Ascending aorta (tissue), 2 donors: ENCODE measurements around the gene ZNF845. TPM values are rescaled to one million over a fixed set of nuclear protein-coding genes. Genes with fewer than 3 reads are reported as not detected.

Experiments used
- DNase-seq, 2 donors: peaks; one replicate each; pipeline ENCODE4 v3.0.0-alpha.2; 2019; ENCODE audit warnings: low spot score in 2 of 2
- H3K27ac ChIP-seq, 2 donors: fragments of 200-600 bp; sonication (generic); one replicate each; pipeline ENCODE4 v1.5.1; 2016 to 2017; ENCODE audit warnings: mild to moderate bottlenecking in 1 of 2
- H3K27me3 ChIP-seq: fragments of 200-600 bp; sonication (generic); one replicate; pipeline ENCODE4 v1.5.1; 2017
- H3K36me3 ChIP-seq, 2 donors: fragments of 200-600 bp; sonication (generic); one replicate each; pipeline ENCODE4 v1.5.1; 2016
- H3K4me1 ChIP-seq, 2 donors: fragments of 200-600 bp; sonication (generic); one replicate each; pipeline ENCODE4 v1.5.1; 2016 to 2017; ENCODE audit warnings: mild to moderate bottlenecking in 1 of 2
- H3K4me3 ChIP-seq, 2 donors: fragments of 200-600 bp; sonication (generic); one replicate each; pipeline ENCODE4 v1.5.1; 2016 to 2017; ENCODE audit warnings: mild to moderate bottlenecking in 1 of 2
- H3K9me3 ChIP-seq, 2 donors: fragments of 200-600 bp; sonication (generic); one replicate each; pipeline ENCODE4 v1.5.1; 2016
- intact Hi-C: fragments of 100-400 bp; cut with DNase I; formaldehyde crosslinking; loops from one replicate; pipeline ENCODE4 v1.15.1; 2023
- total RNA-seq: library from RNA; depleted of rRNA; stranded (reverse); fragments of >200 nt; gene quantifications from one replicate; pipeline ENCODE4 v1.1.0, GENCODE V29; 2016
- TF ChIP-seq, protein P1 (sequence below), 3 experiments: fragments of 200-600 bp in 2 of 3; fragments of 450-650 bp in 1 of 3; sonication (generic) in 2 of 3; IDR thresholded peaks; one replicate each; pipeline ENCODE4 v1.5.1; 2016 to 2019; ENCODE audit warnings: antibody characterized with exemption in 3 of 3, mild to moderate bottlenecking in 1 of 3, moderate library complexity in 1 of 3

ZNF845 gene
- total RNA-seq, 1 donor from 2014 or later = 3.1 TPM

DNA sequence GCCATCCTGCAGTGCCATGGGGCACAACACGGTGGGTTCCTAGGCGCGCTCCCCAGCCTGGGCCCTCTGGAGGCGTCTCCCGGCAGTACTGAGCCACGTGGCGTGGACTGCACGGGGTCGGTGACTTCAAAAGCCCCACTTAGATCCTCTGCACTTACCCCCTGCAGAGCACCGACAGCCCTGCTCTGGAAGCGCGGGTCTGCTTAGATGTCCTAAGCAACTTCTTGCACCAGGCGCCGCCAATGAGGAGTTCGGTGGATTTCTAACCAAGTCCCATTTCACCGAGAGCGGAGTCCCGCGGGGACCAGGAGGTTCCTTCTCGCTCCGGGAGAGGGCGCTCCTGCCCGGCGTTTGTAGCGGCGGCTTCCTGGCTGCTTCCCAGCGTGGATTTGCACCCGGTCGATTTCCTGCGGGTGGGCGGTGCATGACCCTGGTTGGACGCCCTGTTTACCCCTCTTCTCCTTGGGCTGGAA, 25.2 kb upstream of the ZNF845 start:
- H3K4me3 ChIP-seq = no peak overlapping the region
- no peaks in the 10 kb centered on the region for H3K36me3 ChIP-seq
- H3K27me3 ChIP-seq = no peaks in the 10 kb centered on the region
- TF ChIP-seq, protein P1, sequence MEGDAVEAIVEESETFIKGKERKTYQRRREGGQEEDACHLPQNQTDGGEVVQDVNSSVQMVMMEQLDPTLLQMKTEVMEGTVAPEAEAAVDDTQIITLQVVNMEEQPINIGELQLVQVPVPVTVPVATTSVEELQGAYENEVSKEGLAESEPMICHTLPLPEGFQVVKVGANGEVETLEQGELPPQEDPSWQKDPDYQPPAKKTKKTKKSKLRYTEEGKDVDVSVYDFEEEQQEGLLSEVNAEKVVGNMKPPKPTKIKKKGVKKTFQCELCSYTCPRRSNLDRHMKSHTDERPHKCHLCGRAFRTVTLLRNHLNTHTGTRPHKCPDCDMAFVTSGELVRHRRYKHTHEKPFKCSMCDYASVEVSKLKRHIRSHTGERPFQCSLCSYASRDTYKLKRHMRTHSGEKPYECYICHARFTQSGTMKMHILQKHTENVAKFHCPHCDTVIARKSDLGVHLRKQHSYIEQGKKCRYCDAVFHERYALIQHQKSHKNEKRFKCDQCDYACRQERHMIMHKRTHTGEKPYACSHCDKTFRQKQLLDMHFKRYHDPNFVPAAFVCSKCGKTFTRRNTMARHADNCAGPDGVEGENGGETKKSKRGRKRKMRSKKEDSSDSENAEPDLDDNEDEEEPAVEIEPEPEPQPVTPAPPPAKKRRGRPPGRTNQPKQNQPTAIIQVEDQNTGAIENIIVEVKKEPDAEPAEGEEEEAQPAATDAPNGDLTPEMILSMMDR (IDR thresholded peaks at IDR 0.05) = peak in 2 of 3 experiments; percentile 8 to 32
- H3K9me3 ChIP-seq = no peaks in the 10 kb centered on the region
- H3K27ac ChIP-seq = no peak overlapping the region
- no peaks in the 10 kb centered on the region for H3K4me1 ChIP-seq
- DNase-seq = no peak
- intact Hi-C loops = no loop called here

DNA sequence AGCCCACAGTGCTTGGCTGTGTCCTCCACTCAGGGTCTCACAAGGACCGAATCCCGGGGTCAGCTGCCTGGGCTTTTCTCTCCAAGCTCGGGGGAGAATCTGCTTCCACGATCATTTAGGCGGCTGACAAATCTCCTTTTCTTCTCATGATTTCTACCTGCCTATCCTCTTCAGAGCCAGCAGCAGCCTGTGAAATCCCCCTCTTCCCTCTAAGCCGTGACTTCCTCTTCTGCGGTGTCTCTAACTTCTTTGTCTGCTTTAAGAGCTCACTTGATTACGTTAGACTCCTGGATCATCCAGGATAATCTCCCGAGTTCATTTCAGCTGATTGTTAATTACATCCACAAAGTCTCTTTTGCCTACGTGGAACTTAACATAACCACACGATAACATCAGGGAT, 22.5 kb upstream of the ZNF845 start:
- TF ChIP-seq, protein P1 (IDR thresholded peaks at IDR 0.05) = no peak
- Histone ChIP-seq H3K27me3 (no peaks in the 10 kb centered on the region), H3K4me1 (no peaks in the 10 kb centered on the region), H3K27ac (no peak overlapping the region), H3K36me3 (no peaks in the 10 kb centered on the region), H3K9me3 (no peaks in the 10 kb centered on the region), H3K4me3 (no peak overlapping the region)
- intact Hi-C loops = no loop called here
- no peak for DNase-seq

DNA sequence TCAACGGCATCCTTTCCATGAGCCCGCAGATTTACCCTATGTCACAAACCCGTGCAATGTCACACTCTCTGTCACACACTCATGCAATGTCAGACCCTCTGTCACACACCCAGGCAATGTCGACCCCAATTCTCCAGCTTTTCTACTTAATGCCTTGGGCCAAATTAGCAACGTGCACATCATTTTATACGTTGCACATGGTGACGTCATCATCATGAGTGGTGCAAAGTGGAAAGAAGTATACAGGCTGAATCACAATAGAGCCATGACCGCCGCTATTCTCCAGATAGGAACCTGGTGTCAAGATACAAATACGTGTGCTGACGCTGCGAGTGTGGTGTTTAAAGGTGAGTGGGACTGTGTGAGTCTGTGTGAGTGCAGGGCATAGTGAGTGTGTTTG, 21.7 kb upstream of the ZNF845 start:
- DNase-seq = no peak
- Histone ChIP-seq H3K36me3 (no peaks in the 10 kb centered on the region), H3K9me3 (peaks cover 0 to 2% of the 10 kb centered on the region in 2 donors), H3K4me3 (no peak overlapping the region), H3K27me3 (no peaks in the 10 kb centered on the region), H3K4me1 (no peaks in the 10 kb centered on the region), H3K27ac (no peak overlapping the region)
- intact Hi-C loops = no loop called here
- TF ChIP-seq, protein P1 (IDR thresholded peaks at IDR 0.05) = no peak

DNA sequence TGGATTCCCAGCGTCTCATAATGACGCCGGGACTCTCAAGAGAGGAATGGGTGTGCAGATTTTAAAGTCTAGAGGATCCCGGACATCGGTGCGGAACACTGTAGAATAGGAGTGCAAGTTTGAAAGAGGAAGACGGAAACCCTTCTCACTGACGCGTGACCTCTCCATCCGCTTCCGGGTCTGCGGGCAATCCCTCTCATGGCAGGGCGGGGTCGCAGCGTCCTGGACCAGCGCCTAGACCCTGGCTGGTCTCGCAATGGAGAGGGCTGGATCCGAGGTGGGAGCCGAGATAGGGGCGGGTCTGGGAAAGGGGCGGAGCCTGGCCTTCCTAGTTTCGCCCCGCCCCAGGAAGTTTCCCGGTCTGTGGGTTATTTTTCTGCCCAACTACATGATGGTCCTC, 4.6 kb upstream of the ZNF845 start:
- intact Hi-C loops = no loop called here
- DNase-seq = peak in 1 of 2 donors; percentile 65
- TF ChIP-seq, protein P1 (IDR thresholded peaks at IDR 0.05) = no peak

DNA sequence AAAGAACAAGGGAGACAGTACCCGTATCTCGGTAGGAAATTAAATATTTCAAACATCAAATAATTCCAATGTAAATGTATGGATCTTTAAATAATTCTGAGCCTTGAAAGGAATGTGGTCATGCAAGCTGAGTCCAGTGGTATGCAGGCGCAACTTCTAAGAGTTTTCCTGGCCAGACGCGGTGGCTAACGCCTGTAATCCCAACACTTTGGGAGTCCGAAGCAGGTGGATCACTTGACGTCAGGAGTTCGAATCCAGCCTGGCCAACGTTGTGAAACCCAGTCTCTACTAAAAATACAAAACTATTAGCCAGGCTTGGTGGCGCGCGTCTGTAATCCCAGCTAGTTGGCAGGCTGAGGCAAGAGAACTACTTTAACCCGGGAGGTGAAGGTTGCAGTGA, 1.1 kb upstream of the ZNF845 start:
- no peak for DNase-seq
- Histone ChIP-seq H3K9me3 (peaks cover 0 to 3% of the 10 kb centered on the region in 2 donors), H3K27ac (peak overlapping the region; percentile 77 to 82), H3K27me3 (no peaks in the 10 kb centered on the region), H3K4me3 (peak overlapping the region; percentile 66 to 73), H3K36me3 (peaks cover 0 to 3% of the 10 kb centered on the region in 2 donors), H3K4me1 (peaks cover 0 to 4% of the 10 kb centered on the region in 2 donors)
- TF ChIP-seq, protein P1 (IDR thresholded peaks at IDR 0.05) = no peak
- intact Hi-C loops = loop anchor here (5.0 kb wide), 2 partner anchors 135 to 1130 kb away; partner anchors contain the start of genes LENG9 and ZNF813

More for the DNA sequence above, 4.6 kb upstream of the ZNF845 start:
- no peaks in the 10 kb centered on the region for H3K36me3 ChIP-seq
- no peak overlapping the region for H3K27ac ChIP-seq
- peaks cover 0 to 4% of the 10 kb centered on the region in 2 donors for H3K4me1 ChIP-seq
- H3K9me3 ChIP-seq = no peaks in the 10 kb centered on the region
- no peaks in the 10 kb centered on the region for H3K27me3 ChIP-seq
- peak overlapping the region in 1 of 2 donors; percentile 31 for H3K4me3 ChIP-seq
